Thyroid gland (tissue), 4 donors: ENCODE results near the gene HTR4. TPM values are rescaled to one million over a fixed set of nuclear protein-coding genes. Genes with fewer than 3 reads are reported as not detected.

Experiments
- DNase-seq, 2 donors: peaks; one replicate each; pipeline ENCODE4 v3.0.0-alpha.2; 2019
- H3K27ac ChIP-seq, 3 donors: fragments of 200-600 bp; sonication (generic); 1 replicate in 2 of 3; 2 replicates in 1 of 3; pipeline ENCODE4 v1.5.1; 2016 to 2019; ENCODE audit warnings: mild to moderate bottlenecking in 1 of 3, moderate library complexity in 1 of 3
- H3K27me3 ChIP-seq: fragments of 200-600 bp; sonication (generic); one replicate; pipeline ENCODE4 v1.5.1; 2019
- H3K36me3 ChIP-seq, 2 donors: fragments of 200-600 bp; sonication (generic); one replicate each; pipeline ENCODE4 v1.5.1; 2016 to 2019
- H3K4me1 ChIP-seq, 2 donors: fragments of 200-600 bp; sonication (generic); one replicate each; pipeline ENCODE4 v1.5.1; 2017 to 2019
- H3K4me3 ChIP-seq, 3 donors: fragments of 200-600 bp; sonication (generic); replicated peaks in 1 of 3; 1 replicate in 2 of 3; 2 replicates in 1 of 3; pipeline ENCODE4 v1.5.1; 2016; ENCODE audit warnings: mild to moderate bottlenecking in 1 of 3
- H3K9me3 ChIP-seq: fragments of 200-600 bp; sonication (generic); one replicate; pipeline ENCODE4 v1.5.1; 2017
- POLR2A ChIP-seq, 2 donors: fragments of 450-650 bp; IDR thresholded peaks; one replicate each; pipeline ENCODE4 v1.6.1; 2017; ENCODE audit warnings: antibody characterized with exemption in 2 of 2, mild to moderate bottlenecking in 2 of 2, moderate library complexity in 1 of 2
- WGBS, 2 donors: methylation state at CpG; one replicate each; pipeline ENCODE4 v1.1.5; 2017; 5-methylcytosine and 5-hydroxymethylcytosine counted together
- intact Hi-C: fragments of 100-400 bp; cut with DNase I; formaldehyde crosslinking; loops from one replicate; pipeline ENCODE4 v1.15.1; 2023
- total RNA-seq, 4 donors: library from RNA; depleted of rRNA; stranded (reverse); fragments of >200 nt; gene quantifications; one replicate each; pipeline ENCODE4 v1.2.3, GENCODE V29; 2016
- TF ChIP-seq, protein P1 (sequence below), 6 experiments: fragments of 200-600 bp in 3 of 6; fragments of 450-650 bp in 3 of 6; sonication (generic) in 3 of 6; IDR thresholded peaks; one replicate each; pipeline ENCODE4 v1.5.1; 2016 to 2019; ENCODE audit warnings: antibody characterized with exemption in 6 of 6, mild to moderate bottlenecking in 2 of 6, inconsistent platforms in 1 of 6, moderate library complexity in 1 of 6

The HTR4 gene
- total RNA-seq, 4 donors from 2014 or later, result not detected

DNA sequence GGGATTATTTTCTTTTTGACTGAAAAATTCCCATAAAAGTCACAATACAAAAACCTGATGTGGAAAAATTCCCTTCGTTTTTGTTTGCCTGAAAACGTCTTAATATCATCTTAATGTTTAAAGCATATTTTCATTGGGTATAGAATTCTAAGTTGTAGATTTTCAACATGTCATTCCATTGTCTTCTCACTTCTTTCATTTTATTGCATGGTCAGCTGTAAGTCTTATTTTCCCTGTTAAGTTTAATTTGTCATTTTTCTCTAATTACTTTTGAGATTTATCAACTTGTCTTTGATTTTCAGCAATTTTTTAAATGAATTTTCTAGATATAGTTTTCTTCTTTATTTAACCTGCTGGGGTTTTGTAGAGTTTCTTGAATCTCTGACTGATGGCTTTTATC is 138.9 kb downstream of the HTR4 start:
- no peak for TF ChIP-seq POLR2A (IDR thresholded peaks at IDR 0.05)
- TF ChIP-seq, protein P1, sequence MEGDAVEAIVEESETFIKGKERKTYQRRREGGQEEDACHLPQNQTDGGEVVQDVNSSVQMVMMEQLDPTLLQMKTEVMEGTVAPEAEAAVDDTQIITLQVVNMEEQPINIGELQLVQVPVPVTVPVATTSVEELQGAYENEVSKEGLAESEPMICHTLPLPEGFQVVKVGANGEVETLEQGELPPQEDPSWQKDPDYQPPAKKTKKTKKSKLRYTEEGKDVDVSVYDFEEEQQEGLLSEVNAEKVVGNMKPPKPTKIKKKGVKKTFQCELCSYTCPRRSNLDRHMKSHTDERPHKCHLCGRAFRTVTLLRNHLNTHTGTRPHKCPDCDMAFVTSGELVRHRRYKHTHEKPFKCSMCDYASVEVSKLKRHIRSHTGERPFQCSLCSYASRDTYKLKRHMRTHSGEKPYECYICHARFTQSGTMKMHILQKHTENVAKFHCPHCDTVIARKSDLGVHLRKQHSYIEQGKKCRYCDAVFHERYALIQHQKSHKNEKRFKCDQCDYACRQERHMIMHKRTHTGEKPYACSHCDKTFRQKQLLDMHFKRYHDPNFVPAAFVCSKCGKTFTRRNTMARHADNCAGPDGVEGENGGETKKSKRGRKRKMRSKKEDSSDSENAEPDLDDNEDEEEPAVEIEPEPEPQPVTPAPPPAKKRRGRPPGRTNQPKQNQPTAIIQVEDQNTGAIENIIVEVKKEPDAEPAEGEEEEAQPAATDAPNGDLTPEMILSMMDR (IDR thresholded peaks at IDR 0.05), result no peak
- Histone ChIP-seq H3K4me3 (no peak overlapping the region), H3K4me1 (no peaks in the 10 kb centered on the region), H3K9me3 (no peaks in the 10 kb centered on the region), H3K27me3 (no peaks in the 10 kb centered on the region), H3K36me3 (no peaks in the 10 kb centered on the region), H3K27ac (no peak overlapping the region)
- 77 to 81% methylated on average over 2 of the region's 2 CpGs for WGBS, 2 donors
- DNase-seq, result no peak
- intact Hi-C loops, result no loop called here

DNA sequence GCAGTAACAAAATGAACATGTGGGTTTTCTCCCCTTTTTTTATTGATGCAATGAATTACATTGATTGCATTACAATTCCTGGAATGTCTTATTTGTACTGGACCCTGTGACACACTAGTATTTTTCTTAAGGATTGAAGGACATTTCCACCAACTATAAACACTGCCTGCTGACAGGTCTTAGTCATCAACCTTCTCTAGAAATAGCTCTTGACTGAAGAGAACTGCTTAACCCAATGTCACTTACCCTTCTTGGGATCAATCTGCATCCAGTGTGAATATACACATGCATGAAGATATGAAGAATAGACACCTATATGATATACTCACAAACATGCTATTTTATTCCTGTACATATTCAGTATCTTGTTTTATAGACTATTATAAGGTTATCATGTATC is 140.0 kb downstream of the HTR4 start:
- intact Hi-C loops, result no loop called here
- no peak overlapping the region for H3K4me3 ChIP-seq
- H3K36me3 ChIP-seq, result no peaks in the 10 kb centered on the region
- TF ChIP-seq, protein P1 (IDR thresholded peaks at IDR 0.05), result no peak
- TF ChIP-seq POLR2A (IDR thresholded peaks at IDR 0.05), result no peak
- H3K27me3 ChIP-seq, result no peaks in the 10 kb centered on the region
- H3K9me3 ChIP-seq, result no peaks in the 10 kb centered on the region
- no peak for DNase-seq
- no peaks in the 10 kb centered on the region for H3K4me1 ChIP-seq
- H3K27ac ChIP-seq, result no peak overlapping the region

DNA sequence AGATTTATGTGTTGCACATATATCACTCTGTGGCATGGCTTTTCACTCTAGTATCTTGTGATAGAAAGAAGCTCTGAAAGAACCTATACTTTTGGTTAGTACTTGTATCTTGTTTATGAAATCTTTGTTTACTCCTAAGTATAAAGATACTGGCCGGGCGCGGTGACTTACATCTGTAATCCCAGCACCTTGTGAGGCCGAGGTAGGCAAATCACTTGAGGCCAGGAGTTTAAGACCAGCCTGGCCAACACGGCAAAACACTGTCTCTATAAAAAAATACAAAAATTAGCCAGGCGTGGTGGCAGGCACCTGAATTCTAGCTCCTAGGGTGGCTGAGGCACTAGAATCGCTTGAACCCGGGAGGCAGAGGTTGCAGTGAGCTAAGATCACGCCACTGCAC is 141.8 kb downstream of the HTR4 start:
- Histone ChIP-seq H3K4me3 (no peak overlapping the region), H3K9me3 (no peaks in the 10 kb centered on the region), H3K36me3 (no peaks in the 10 kb centered on the region), H3K27ac (no peak overlapping the region), H3K27me3 (no peaks in the 10 kb centered on the region), H3K4me1 (no peaks in the 10 kb centered on the region)
- intact Hi-C loops, result no loop called here
- DNase-seq, result no peak
- TF ChIP-seq, protein P1 (IDR thresholded peaks at IDR 0.05), result no peak
- no peak for TF ChIP-seq POLR2A (IDR thresholded peaks at IDR 0.05)
- 81 to 82% methylated on average over 9 of the region's 9 CpGs for WGBS, 2 donors

DNA sequence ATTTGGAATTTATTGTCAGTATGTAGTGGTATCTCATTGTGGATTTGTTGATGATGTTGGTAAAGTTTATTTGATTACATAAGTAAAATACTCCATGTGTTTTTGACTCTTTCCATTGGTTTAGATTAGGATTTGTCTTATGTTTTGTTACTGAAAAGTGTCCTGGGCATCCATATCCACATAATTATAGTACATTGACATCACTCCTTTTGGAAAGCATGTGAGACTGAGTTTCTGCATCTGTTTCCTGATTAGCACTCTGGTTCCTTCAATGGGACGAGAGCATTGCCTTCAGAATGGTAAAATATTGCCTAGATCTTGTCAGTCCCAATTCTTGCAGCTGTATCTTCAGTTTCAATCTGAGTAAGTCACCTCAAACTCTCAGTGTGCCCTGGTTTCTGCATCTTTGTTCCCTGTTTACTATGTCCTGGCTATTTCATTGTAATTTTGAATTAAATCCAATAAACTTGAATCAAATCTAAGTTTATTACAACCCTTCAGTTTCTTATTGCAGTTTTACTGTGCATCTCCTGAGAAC is 142.4 kb downstream of the HTR4 start:
- intact Hi-C loops, result no loop called here
- no peak for TF ChIP-seq POLR2A (IDR thresholded peaks at IDR 0.05)
- TF ChIP-seq, protein P1 (IDR thresholded peaks at IDR 0.05), result no peak
- Histone ChIP-seq H3K27me3 (no peaks in the 10 kb centered on the region), H3K4me3 (no peak overlapping the region), H3K4me1 (no peaks in the 10 kb centered on the region), H3K27ac (no peak overlapping the region), H3K9me3 (no peaks in the 10 kb centered on the region), H3K36me3 (no peaks in the 10 kb centered on the region)
- 41 to 42% methylated on average over 1 of the region's 1 CpG for WGBS, 2 donors
- DNase-seq, result no peak

DNA sequence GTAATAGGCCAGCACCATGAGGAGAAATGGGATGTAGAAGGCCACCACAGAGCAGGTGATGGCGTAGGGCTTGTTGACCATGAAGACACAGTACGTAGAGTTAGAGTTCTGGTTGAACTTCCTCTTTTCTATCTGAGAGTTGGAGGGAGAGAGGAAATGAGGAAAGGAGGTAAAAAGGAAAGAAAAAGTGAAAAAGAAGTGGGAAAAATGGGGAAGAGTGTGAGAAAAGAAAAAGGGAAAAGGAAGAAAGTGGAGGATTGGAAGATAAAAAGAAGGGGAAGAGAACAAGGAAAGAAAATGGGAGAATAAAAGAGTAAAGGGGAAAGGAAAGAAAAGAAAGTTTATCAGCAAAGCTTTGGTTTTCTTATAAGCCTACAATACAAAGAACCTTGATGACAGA is 144.4 kb downstream of the HTR4 start:
- no peaks in the 10 kb centered on the region for H3K9me3 ChIP-seq
- 80 to 91% methylated on average over 2 of the region's 2 CpGs for WGBS, 2 donors
- H3K27ac ChIP-seq, result no peak overlapping the region
- no peaks in the 10 kb centered on the region for H3K27me3 ChIP-seq
- H3K4me1 ChIP-seq, result no peaks in the 10 kb centered on the region
- no peaks in the 10 kb centered on the region for H3K36me3 ChIP-seq
- intact Hi-C loops, result no loop called here
- H3K4me3 ChIP-seq, result no peak overlapping the region
- TF ChIP-seq, protein P1 (IDR thresholded peaks at IDR 0.05), result no peak
- no peak for TF ChIP-seq POLR2A (IDR thresholded peaks at IDR 0.05)
- no peak for DNase-seq
